ENCODE results near the gene NABP1.

Gene NABP1

DNA sequence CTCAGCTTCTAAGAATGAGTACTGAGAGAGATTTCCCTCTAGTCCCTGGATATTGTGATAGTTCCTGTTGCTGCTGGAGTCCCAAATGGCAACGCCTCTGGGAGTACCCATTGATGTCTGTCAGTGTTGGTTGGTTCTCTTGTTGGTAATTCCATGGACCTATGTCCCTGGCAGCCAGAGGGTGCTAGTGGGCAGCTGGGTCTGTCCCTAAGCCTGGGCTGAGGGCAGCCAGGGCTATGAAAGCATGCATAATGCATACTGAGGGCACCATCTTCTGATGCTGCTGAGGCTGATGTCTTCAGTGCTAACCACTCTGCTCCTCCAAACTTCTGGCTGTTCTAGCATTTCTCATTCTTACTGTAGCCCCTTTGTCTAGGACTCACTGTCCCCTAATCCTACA is 35.9 kb downstream of the NABP1 start:
- DNase-seq = no peak

DNA sequence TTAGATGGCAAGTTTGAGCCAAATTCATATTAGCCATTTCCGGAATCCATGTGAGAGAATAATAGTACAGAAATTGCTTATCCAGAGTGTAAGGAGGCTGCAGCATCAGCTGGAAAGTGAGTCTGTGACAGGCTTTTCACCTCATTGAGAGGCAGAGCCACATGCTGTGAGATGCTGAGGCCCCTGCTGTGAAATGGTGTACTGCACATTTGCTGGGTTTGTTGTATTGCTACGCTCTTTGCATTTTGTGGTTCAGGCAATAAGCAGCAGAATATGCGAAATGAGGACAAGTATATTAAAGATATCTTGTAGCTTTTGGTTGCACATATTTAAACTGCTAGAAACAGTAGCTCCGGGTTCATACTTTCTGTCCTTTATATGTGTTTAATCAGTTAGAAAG is 37.0 kb downstream of the NABP1 start:
- no peak for DNase-seq

DNA sequence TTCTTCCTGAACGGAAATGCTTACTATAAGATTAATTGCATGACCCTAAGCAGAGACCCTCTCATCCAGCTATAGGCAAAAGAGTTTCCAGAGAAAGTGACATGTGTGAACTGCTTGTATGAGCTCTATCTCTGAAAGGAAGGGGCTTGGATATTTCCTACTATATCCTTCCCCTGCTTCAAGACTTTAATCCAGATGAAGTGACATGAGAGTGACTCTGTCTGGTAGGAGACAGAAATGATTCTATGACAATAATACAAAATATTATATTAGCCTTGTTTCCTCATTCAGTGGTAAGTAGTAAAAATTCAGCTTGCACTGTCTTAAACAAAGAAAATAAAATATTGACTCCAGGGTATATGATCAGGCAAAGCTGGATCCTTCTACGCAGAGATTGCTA is 37.5 kb downstream of the NABP1 start:
- DNase-seq = no peak

DNA sequence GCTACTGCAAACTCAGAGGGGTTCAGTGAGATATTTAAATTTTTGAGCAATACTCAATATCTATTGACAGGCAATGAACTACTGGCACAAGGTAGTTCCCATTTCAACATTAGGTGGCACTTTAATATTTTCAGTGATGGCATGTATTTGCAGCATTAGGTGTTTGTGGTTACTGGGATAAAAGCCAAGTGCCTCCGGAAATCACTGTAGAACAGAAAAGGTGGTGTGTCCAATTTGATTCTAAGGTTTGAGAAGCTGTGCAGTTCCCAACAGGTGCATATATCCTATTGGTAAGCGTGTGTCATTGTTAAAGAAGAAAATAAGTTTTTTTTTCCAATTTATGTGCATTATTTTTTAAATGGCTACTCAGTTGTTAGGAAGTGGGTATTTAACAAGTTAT is 41.3 kb downstream of the NABP1 start:
- no peak for DNase-seq

- DNase-seq = no peak
Measured at GRCh38 chr2:191719938-191720337, 42.0 kb downstream of the NABP1 start.

- DNase-seq = no peak
Measured at GRCh38 chr2:191721331-191721730, 43.4 kb downstream of the NABP1 start.

- DNase-seq = no peak
Measured at GRCh38 chr2:191724015-191724414, 46.1 kb downstream of the NABP1 start.

- no peak for DNase-seq
Measured at GRCh38 chr2:191728750-191729624, 51.1 kb downstream of the NABP1 start.

DNA sequence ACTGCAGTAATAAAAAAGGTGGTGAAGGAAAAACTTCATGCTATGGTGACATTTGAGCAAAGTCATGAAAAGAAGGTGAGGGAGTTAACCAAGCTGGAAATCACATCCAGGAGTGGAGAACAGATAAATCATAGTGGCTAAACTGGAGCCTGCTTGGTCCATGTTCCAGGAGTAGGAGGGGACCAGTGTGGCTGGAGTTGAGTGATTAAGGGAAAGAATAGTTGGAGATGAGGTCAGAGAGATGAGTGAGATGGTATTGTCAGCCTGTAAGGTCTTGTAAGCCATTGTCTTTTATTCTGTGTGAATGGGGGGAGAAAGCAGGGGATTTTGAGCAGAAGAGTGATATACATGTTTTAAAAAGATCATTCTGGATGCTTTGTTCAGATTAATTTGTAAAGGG is 52.3 kb downstream of the NABP1 start:
- DNase-seq = no peak

Data from NCI-H2081 (cell line).